ENCODE measurements around the gene TTC22. TPM values are rescaled to one million over a fixed set of nuclear protein-coding genes. Genes with fewer than 3 reads are reported as not detected.

The TTC22 gene
- total and polyA plus RNA-seq, 2 of the 4 experiments (the other 2 are of a cell fraction), result not detected

- Histone ChIP-seq H3K4ac (ENCODE audit: low read depth, low read length) (no peak overlapping the region), H3K36me3 (ENCODE audit: control insufficient read depth, insufficient read depth, low read length) (no peaks in the 10 kb centered on the region), H2AK9ac (replicated peaks; ENCODE audit: low read depth, low read length, poor library complexity) (no peak overlapping the region), H3K9me3 (ENCODE audit: control insufficient read depth, insufficient read depth, low read length) (no peaks in the 10 kb centered on the region), H4K20me1 (ENCODE audit: insufficient read depth, low read length) (no peaks in the 10 kb centered on the region), H3K18ac (ENCODE audit: low read depth, low read length) (no peak overlapping the region), H3K9me1 (ENCODE audit: insufficient read depth, low read length) (0 out of 2 replicates have a peak, but pooled peaks cover 4% of the 10 kb centered on the region), H3K4me3 (ENCODE audit: insufficient read depth, low read depth, low read length) (no peak overlapping the region), H3K27ac (ENCODE audit: insufficient read depth, low read length) (no peak overlapping the region), H3K4me2 (ENCODE audit: low read depth, low read length) (no peak overlapping the region), H2BK5ac (ENCODE audit: low read depth, low read length, poor library complexity, severe bottlenecking) (no peak overlapping the region), H2AK5ac (ENCODE audit: low read depth, low read length) (no peak overlapping the region), H2AFZ (replicated peaks; ENCODE audit: low read length, poor library complexity) (peak overlapping the region; percentile 26), H4K5ac (ENCODE audit: low read depth, low read length) (no peak overlapping the region), H4K91ac (ENCODE audit: insufficient read depth, low read depth, low read length) (no peak overlapping the region), H3K27me3 (ENCODE audit: control insufficient read depth, insufficient read depth, low read length) (peaks cover 18% of the 10 kb centered on the region), H3K4me1 (ENCODE audit: control insufficient read depth, insufficient read depth, low read length) (no peaks in the 10 kb centered on the region), H3K23ac (ENCODE audit: low read depth, low read length) (no peak overlapping the region), H2BK120ac (ENCODE audit: low read depth, low read length) (no peak overlapping the region), H3K79me1 (ENCODE audit: low read depth in 1 of 2, low read length in 2 of 2) (no peaks in the 10 kb centered on the region), H3K14ac (replicated peaks; ENCODE audit: low read depth, low read length) (no peak overlapping the region), H2BK15ac (ENCODE audit: low read depth, low read length) (no peak overlapping the region), H3K56ac (ENCODE audit: extremely low read depth, insufficient read depth, low read length) (no peak overlapping the region), H4K8ac (ENCODE audit: low read depth in 2 of 2, low read length in 2 of 2) (no peak overlapping the region), H3K9ac (ENCODE audit: low read depth, low read length) (no peak overlapping the region), H2BK20ac (ENCODE audit: low read depth, low read length) (no peak overlapping the region)
- CTCF ChIA-PET, result interaction anchor here (0.6 to 1.2 kb wide), 2 partner anchors 137 to 829 kb away, joined by 3 to 5 read pairs; no protein-coding TSS in a partner anchor
- WGBS, 2 experiments (ENCODE audit: extremely low coverage in 2 of 2, insufficient read length in 1 of 2), result 81% methylated on average over 3 of the region's 12 CpGs; no CpG with 5 or more reads in 1 of the 2 experiments
- POLR2A ChIA-PET (ENCODE audit: unreplicated experiment), result no interaction called here
- intact Hi-C loops (cut with micrococcal nuclease) (no loop called here), dilution Hi-C loops (cut with HindIII; ENCODE audit: low sequenced_read_pairs, unreplicated experiment) (no loop called here), in situ Hi-C loops (cut with MboI; ENCODE audit: low sequenced_read_pairs) (no loop called here)
- ATAC-seq (ENCODE audit: low read depth) (no peak), DNase-seq (no peak)
- 0 out of 2 replicates have a peak, but pooled peaks have one; percentile 25 for TF ChIP-seq CTCF (conservative IDR thresholded peaks at IDR 0.05; ENCODE audit: low read depth, low read length)
- no peak for TF ChIP-seq FOS (IDR thresholded peaks at IDR 0.05; ENCODE audit: low read depth, low read length)
- BruUV-seq (replicated peaks), result no TSS peak
Observed at GRCh38 chr1:54808443-54809207, 7.5 kb upstream of the TTC22 start.

Data from IMR-90 (cell line).